Peyer's patch (tissue), 4 donors: ENCODE data around the gene GTF3C1. TPM values are rescaled to one million over a fixed set of nuclear protein-coding genes. Genes with fewer than 3 reads are reported as not detected.

ENCODE experiments used
- DNase-seq, 3 donors: peaks; one replicate each; pipeline ENCODE4 v3.0.0-alpha.2; 2017 to 2019
- H3K27ac ChIP-seq, 4 donors: fragments of 200-600 bp; sonication (generic); one replicate each; pipeline ENCODE4 v1.5.1; 2016 to 2019
- H3K27me3 ChIP-seq, 2 donors: fragments of 200-600 bp; sonication (generic); one replicate each; pipeline ENCODE4 v1.5.1; 2019
- H3K36me3 ChIP-seq, 3 donors: fragments of 200-600 bp; sonication (generic); one replicate each; pipeline ENCODE4 v1.5.1; 2016 to 2019
- H3K4me1 ChIP-seq, 4 donors: fragments of 200-600 bp; sonication (generic); one replicate each; pipeline ENCODE4 v1.5.1; 2016 to 2019
- H3K4me3 ChIP-seq, 4 donors: fragments of 200-600 bp; sonication (generic); 1 replicate in 3 of 4; 2 replicates in 1 of 4; pipeline ENCODE4 v1.5.1; 2016 to 2019; ENCODE audit warnings: mild to moderate bottlenecking in 1 of 4
- H3K9me3 ChIP-seq, 4 donors: fragments of 200-600 bp; sonication (generic); one replicate each; pipeline ENCODE4 v1.5.1; 2016 to 2019; ENCODE audit warnings: mild to moderate bottlenecking in 1 of 4
- POLR2A ChIP-seq, 2 donors: fragments of 450-650 bp; IDR thresholded peaks; one replicate each; pipeline ENCODE4 v1.5.1; 2017; ENCODE audit warnings: antibody characterized with exemption in 2 of 2, mild to moderate bottlenecking in 2 of 2, moderate library complexity in 2 of 2
- total RNA-seq, 4 donors: library from RNA; depleted of rRNA; stranded (reverse); fragments of >200 nt; gene quantifications; one replicate each; pipeline ENCODE4 v1.1.0, GENCODE V29; 2016
- TF ChIP-seq, protein P1 (sequence below), 6 experiments: fragments of 450-650 bp in 4 of 6; fragments of 200-600 bp in 2 of 6; sonication (generic) in 1 of 6; IDR thresholded peaks; one replicate each; pipeline ENCODE4 v1.5.1; 2017 to 2019; ENCODE audit warnings: antibody characterized with exemption in 6 of 6, mild to moderate bottlenecking in 3 of 6, moderate library complexity in 1 of 6

The GTF3C1 gene
- total RNA-seq, 4 donors from 2014 or later = 49.6 to 80.1 (median 73.0) TPM

DNA sequence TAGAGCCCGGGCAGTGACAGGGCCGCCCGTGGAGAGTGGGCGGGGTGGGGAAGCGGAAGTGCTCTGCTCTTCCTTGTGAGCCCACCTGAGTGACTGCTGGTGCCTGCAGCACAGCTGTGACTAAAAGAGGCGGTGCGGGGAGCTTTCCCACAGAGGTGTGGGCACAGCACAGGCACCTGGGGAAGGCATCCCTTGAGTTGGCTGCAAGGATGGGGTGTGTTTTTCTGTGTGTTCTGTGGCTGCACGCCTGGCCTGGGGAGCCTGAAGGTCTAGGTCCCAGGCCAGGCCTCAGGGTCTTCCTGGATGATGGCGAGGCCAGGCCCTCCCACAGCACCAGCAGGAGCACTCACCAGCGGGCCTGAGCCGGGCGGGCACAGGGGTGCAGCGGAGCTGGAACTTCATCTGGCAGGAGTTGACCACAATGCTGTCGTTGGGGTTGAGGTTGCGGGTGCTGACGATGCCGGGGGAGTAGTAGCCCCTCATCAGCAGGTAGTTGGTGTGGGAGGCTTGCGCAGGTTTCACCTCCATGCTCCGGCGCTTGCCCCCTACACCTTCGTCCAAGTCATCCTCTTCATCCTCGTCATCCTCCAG is 80.7 kb downstream of the GTF3C1 start:
- no peaks in the 10 kb centered on the region for H3K27me3 ChIP-seq
- no peaks in the 10 kb centered on the region for H3K9me3 ChIP-seq
- no peak overlapping the region for H3K27ac ChIP-seq
- H3K36me3 ChIP-seq = peaks cover 0 to 98% (median 0%) of the 10 kb centered on the region in 3 donors
- TF ChIP-seq, protein P1, sequence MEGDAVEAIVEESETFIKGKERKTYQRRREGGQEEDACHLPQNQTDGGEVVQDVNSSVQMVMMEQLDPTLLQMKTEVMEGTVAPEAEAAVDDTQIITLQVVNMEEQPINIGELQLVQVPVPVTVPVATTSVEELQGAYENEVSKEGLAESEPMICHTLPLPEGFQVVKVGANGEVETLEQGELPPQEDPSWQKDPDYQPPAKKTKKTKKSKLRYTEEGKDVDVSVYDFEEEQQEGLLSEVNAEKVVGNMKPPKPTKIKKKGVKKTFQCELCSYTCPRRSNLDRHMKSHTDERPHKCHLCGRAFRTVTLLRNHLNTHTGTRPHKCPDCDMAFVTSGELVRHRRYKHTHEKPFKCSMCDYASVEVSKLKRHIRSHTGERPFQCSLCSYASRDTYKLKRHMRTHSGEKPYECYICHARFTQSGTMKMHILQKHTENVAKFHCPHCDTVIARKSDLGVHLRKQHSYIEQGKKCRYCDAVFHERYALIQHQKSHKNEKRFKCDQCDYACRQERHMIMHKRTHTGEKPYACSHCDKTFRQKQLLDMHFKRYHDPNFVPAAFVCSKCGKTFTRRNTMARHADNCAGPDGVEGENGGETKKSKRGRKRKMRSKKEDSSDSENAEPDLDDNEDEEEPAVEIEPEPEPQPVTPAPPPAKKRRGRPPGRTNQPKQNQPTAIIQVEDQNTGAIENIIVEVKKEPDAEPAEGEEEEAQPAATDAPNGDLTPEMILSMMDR (IDR thresholded peaks at IDR 0.05) = no peak
- TF ChIP-seq POLR2A (IDR thresholded peaks at IDR 0.05) = no peak
- no peak for DNase-seq
- no peak overlapping the region for H3K4me3 ChIP-seq
- H3K4me1 ChIP-seq = no peaks in the 10 kb centered on the region

DNA sequence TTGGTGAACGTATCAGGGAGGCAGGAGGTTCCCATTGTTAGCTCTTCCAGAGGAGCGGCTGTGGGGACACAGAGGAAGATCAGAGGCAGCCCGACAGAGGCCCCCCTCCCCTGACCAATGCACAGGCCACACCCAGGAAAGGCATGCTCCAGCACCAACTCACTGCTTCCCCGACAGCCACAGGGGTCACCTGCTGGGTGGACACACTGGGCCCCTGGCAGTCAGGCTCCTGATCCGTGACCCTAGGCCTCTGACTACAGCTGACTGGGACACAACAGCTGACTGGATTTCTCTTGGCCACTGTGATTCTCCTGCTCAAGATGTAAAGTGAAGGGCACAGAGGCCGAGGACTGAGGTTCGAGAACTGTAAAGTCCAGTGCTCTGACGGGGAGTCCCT is 84.2 kb downstream of the GTF3C1 start:
- Histone ChIP-seq H3K4me1 (no peaks in the 10 kb centered on the region), H3K9me3 (no peaks in the 10 kb centered on the region), H3K27me3 (no peaks in the 10 kb centered on the region), H3K4me3 (no peak overlapping the region), H3K36me3 (peaks cover 0 to 99% (median 0%) of the 10 kb centered on the region in 3 donors), H3K27ac (no peak overlapping the region)
- TF ChIP-seq, protein P1 (IDR thresholded peaks at IDR 0.05) = no peak
- no peak for TF ChIP-seq POLR2A (IDR thresholded peaks at IDR 0.05)
- no peak for DNase-seq

DNA sequence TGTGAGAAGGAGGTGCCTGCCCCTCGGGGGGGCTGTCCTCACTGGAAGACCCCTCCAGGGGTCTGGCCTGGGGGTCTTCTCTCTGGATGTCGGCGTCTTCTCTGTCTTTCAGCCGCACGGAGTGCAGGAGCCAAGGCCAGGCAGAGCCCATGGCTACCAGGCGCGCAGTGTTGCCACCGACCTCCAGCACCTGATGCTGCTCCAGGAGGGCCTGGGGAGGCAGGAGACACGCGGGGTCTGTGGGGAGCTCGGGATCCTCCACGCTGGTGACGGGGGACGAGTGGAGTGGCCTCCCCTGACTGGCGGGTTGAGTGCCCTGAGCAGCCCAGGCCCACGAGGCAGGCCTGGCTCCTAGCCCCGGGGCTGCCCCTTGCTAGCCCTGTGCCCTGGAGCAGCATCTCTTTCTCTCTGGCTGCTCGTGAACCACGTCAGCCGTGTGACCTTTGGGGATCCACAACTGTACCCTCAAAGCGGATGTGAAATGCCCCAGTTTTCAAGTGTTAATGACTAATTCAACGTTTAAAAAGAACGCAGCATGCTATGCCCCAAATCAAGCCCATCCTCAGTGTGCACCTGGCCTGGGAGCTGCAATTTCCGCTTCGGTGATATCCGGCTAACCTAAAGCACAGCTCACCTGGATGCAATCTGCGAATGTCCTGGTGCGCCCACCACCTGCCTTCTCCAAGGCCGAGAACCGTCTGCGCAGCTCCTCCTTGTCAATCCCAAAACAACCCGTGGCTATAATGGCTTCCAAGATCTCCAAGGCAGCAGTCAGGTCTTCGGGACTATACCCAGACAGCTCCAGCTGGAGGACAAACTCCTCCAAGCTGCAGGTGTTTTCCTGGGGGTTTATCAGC is 84.9 kb downstream of the GTF3C1 start:
- Histone ChIP-seq H3K4me1 (no peaks in the 10 kb centered on the region), H3K27me3 (no peaks in the 10 kb centered on the region), H3K9me3 (no peaks in the 10 kb centered on the region), H3K27ac (no peak overlapping the region), H3K4me3 (no peak overlapping the region), H3K36me3 (peaks cover 0 to 97% (median 0%) of the 10 kb centered on the region in 3 donors)
- TF ChIP-seq, protein P1 (IDR thresholded peaks at IDR 0.05) = no peak
- TF ChIP-seq POLR2A (IDR thresholded peaks at IDR 0.05) = no peak
- DNase-seq = no peak

DNA sequence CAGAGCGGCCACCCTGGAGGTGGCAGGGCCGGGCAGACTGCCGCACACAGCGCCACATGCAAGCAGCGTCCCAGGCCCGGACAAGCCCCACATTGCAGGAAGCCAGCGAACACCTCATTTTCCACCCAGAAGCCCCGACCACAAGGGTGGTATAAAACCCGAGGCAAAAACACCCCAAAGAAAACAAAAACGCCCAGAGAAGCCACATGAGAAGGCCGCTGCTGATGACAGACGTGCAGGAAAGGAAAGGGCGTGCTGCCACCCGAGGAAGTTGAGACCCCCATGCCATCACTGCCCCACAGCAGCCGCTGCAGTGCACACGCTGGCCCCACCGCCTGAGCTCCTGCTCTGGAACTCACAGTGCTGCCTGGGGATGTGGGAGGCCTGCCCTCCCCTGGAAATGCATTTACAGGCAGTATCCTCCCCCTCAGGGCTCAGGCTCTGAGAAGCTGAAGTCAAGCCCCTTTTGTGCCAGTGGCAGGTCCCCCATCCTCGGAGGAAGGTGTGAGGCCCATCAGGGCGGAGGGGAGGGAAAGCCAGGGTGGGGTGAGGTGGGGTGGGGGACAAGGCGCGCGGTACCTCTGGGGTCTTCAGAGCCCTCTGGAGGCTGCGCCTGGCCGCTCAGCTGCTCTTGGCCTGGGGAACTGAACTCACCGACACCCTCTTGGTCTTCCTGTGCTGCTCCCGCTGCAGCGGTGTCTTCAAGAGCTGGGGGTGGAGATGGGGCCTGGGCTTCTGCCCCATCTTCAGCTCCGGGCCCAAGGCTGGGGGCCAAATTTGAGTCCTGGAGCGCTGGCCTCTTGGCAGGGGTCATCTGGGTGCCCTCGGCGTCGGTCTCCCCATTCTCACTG is 85.7 kb downstream of the GTF3C1 start:
- Histone ChIP-seq H3K9me3 (no peaks in the 10 kb centered on the region), H3K27me3 (no peaks in the 10 kb centered on the region), H3K4me1 (no peaks in the 10 kb centered on the region), H3K36me3 (peaks cover 0 to 88% (median 0%) of the 10 kb centered on the region in 3 donors), H3K4me3 (no peak overlapping the region), H3K27ac (peak overlapping the region in 1 of 4 donors; percentile 49)
- no peak for DNase-seq
- no peak for TF ChIP-seq POLR2A (IDR thresholded peaks at IDR 0.05)
- TF ChIP-seq, protein P1 (IDR thresholded peaks at IDR 0.05) = no peak

DNA sequence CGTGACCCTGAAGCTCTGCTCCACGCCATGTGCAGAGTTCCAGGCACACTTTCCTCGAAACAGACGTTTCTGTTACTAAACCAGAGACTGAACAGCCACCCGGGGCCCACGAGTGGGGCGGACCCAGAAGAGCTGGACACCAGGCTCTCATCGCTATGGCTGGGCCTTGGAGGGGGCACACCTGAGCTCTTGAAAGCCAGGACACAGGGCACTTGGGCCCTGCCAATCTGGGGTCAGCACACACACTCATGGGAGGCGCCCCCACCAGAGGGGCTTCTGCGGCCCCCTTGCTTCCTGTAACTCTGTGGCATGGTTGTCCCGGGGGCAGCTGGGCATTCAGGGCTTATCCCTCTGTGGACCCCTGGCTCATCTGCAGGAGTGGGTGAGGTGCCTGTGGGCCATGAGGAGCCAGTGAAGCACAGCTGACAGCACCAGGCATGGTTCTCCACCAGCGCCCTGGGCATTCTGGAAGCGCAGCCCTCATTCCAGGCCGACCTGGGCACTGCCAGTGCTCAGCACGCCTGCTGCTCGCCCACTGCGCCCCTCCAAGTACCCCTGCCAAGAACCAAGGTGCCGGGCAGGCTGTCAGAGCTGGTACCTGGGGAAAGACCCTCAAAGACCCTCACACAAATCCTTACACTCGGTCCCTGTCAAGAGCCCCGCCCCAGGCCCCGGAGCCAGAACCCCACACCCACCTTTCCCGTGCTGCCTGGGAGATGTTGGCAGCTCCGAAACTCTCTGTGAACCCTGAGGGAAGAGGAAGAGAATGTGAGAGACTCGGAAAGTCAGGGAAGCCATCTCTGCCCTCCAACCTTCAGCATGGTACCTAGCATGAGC is 86.6 kb downstream of the GTF3C1 start:
- Histone ChIP-seq H3K4me1 (no peaks in the 10 kb centered on the region), H3K27me3 (no peaks in the 10 kb centered on the region), H3K4me3 (no peak overlapping the region), H3K36me3 (peaks cover 0 to 79% (median 0%) of the 10 kb centered on the region in 3 donors), H3K9me3 (no peaks in the 10 kb centered on the region), H3K27ac (no peak overlapping the region)
- no peak for DNase-seq
- no peak for TF ChIP-seq POLR2A (IDR thresholded peaks at IDR 0.05)
- TF ChIP-seq, protein P1 (IDR thresholded peaks at IDR 0.05) = no peak
